B cell (primary cell): ENCODE results near the gene DOP1B. TPM values are rescaled to one million over a fixed set of nuclear protein-coding genes. Genes with fewer than 3 reads are reported as not detected.
"Not testable (repeated sequence)": the region's sequence is repeated elsewhere in the genome, so short reads cannot be mapped to it uniquely, and the experiment has no call there.

Experiments used
- ATAC-seq: fragments of 200-7000 bp; cut with Tn5 transposase; one replicate; pipeline ENCODE4 v1.10.0; 2021; ENCODE audit warnings: low read depth, mild to moderate bottlenecking, moderate number of reproducible peaks, moderate library complexity
- CTCF ChIA-PET: fragments of 350-600 bp; sonication (Branson Sonifier 250); formaldehyde crosslinking; loops from one replicate; lab custom pipeline; 2021; ENCODE audit warnings: antibody characterized with exemption, inconsistent platforms; lab: Charles Lee
- POLR2A ChIA-PET: fragments of 350-600 bp; sonication (Branson Sonifier 250); formaldehyde crosslinking; loops from one replicate; lab custom pipeline; 2021; ENCODE audit warnings: antibody characterized with exemption; lab: Charles Lee
- DNase-seq: peaks from one replicate; pipeline ENCODE4 v3.0.0; 2013
- H2AFZ ChIP-seq: 2 replicates; pipeline ENCODE4 v1.6.1; 2012; ENCODE audit warnings: mild to moderate bottlenecking, low read depth, low read length; ENCODE audit not compliant: insufficient read depth, poor library complexity, severe bottlenecking
- H3K27ac ChIP-seq, 2 donors: 1 replicate in 1 of 2; 2 replicates in 1 of 2; pipeline ENCODE4 v1.5.1; 2012 to 2013; ENCODE audit warnings: low read length in 2 of 2, mild to moderate bottlenecking in 2 of 2, moderate library complexity in 1 of 2
- H3K27me3 ChIP-seq, 4 experiments: fragments of 200-600 bp in 1 of 4; sonication (generic) in 1 of 4; replicated peaks in 1 of 4; 1 replicate in 2 of 4; 2 replicates in 2 of 4; pipeline versions ENCODE4 v1.6.1 to v1.7.0; 2013 to 2016; ENCODE audit warnings: low read length in 3 of 4, mild to moderate bottlenecking in 2 of 4, mixed read lengths in 1 of 4, moderate library complexity in 1 of 4; ENCODE audit not compliant: insufficient read depth in 4 of 4, control insufficient read depth in 3 of 4; ENCODE audit errors: control extremely low read depth in 1 of 4
- H3K36me3 ChIP-seq, 2 experiments: replicated peaks in 1 of 2; 1 replicate in 1 of 2; 2 replicates in 1 of 2; pipeline versions ENCODE4 v1.6.1 to v1.7.1; 2013; ENCODE audit warnings: low read length in 1 of 2; ENCODE audit not compliant: insufficient read depth in 2 of 2, control insufficient read depth in 1 of 2; ENCODE audit errors: control extremely low read depth in 1 of 2, extremely low read depth in 1 of 2
- H3K4me1 ChIP-seq, 2 donors: fragments of 200-600 bp in 1 of 2; sonication (generic) in 1 of 2; 1 replicate in 1 of 2; 2 replicates in 1 of 2; pipeline versions ENCODE4 v1.5.1 to v1.6.1; 2013 to 2017; ENCODE audit warnings: low read length in 2 of 2; ENCODE audit not compliant: control insufficient read depth in 2 of 2, insufficient read depth in 2 of 2
- H3K4me2 ChIP-seq: replicated peaks from 2 replicates; pipeline ENCODE3; 2012; ENCODE audit warnings: mild to moderate bottlenecking, low read depth, low read length; ENCODE audit not compliant: poor library complexity, severe bottlenecking
- H3K4me3 ChIP-seq, 5 experiments: fragments of 200-600 bp in 1 of 5; sonication (generic) in 1 of 5; 1 replicate in 3 of 5; 2 replicates in 2 of 5; pipeline versions ENCODE4 v1.5.1 to v1.7.0; 2011 to 2016; ENCODE audit warnings: low read length in 4 of 5, mild to moderate bottlenecking in 4 of 5, low read depth in 2 of 5, control low read depth in 1 of 5, moderate library complexity in 1 of 5; ENCODE audit not compliant: insufficient read depth in 1 of 5; ENCODE audit errors: control extremely low read depth in 1 of 5, extremely low read depth in 1 of 5
- H3K79me2 ChIP-seq: fragments of 200-600 bp; sonication (generic); one replicate; pipeline ENCODE4 v1.6.0; 2016; ENCODE audit warnings: low read length; ENCODE audit not compliant: control insufficient read depth, insufficient read depth
- H3K9ac ChIP-seq: fragments of 200-600 bp; sonication (generic); 2 replicates; pipeline ENCODE4 v1.6.1; 2017; ENCODE audit warnings: mild to moderate bottlenecking, low read length, moderate library complexity
- H3K9me3 ChIP-seq, 3 donors: one replicate each; pipeline versions ENCODE4 v1.6.1 to v1.7.1; 2013; ENCODE audit warnings: low read length in 2 of 3; ENCODE audit not compliant: control insufficient read depth in 2 of 3, insufficient read depth in 1 of 3; ENCODE audit errors: control extremely low read depth in 1 of 3
- H4K20me1 ChIP-seq: 2 replicates; pipeline ENCODE4 v1.6.0; 2012; ENCODE audit warnings: mild to moderate bottlenecking, low read length; ENCODE audit not compliant: insufficient read depth, control insufficient read depth, poor library complexity, severe bottlenecking
- H3K27ac Mint-ChIP-seq: one replicate; pipeline ENCODE4 v1.8.0; 2021; ENCODE audit warnings: mixed read lengths
- H3K27me3 Mint-ChIP-seq: one replicate; pipeline ENCODE4 v1.8.0; 2021; ENCODE audit warnings: mixed read lengths
- H3K4me1 Mint-ChIP-seq: one replicate; pipeline ENCODE4 v1.8.0; 2021; ENCODE audit warnings: mixed read lengths
- H3K4me3 Mint-ChIP-seq: one replicate; pipeline ENCODE4 v1.8.0; 2021; ENCODE audit warnings: mixed read lengths
- H3K9me3 Mint-ChIP-seq: one replicate; pipeline ENCODE4 v1.8.0; 2022; ENCODE audit warnings: mixed read lengths; ENCODE audit not compliant: insufficient read depth
- EZH2 ChIP-seq: IDR thresholded peaks from 2 replicates; pipeline ENCODE4 v1.6.1; 2012; ENCODE audit warnings: borderline replicate concordance, low read depth, mild to moderate bottlenecking, moderate library complexity, low read length; ENCODE audit not compliant: insufficient read depth, poor library complexity, severe bottlenecking
- WGBS: methylation state at CpG from one replicate; pipeline ENCODE4 v1.1.5; 2013; ENCODE audit warnings: missing lambda C conversion rate; ENCODE audit not compliant: insufficient coverage; 5-methylcytosine and 5-hydroxymethylcytosine counted together
- intact Hi-C: fragments of 100-400 bp; cut with micrococcal nuclease; formaldehyde crosslinking; loops from one replicate; pipeline ENCODE4 v1.10.0; 2022
- polyA plus RNA-seq: library from polyadenylated mRNA; depleted of rRNA; stranded (reverse); fragments of >200 nt; gene quantifications from 2 replicates; pipeline ENCODE4 v1.2.3, GENCODE V29; 2012
- total RNA-seq, 2 donors: library from RNA; stranded (reverse); fragments of 120-200 nt in 1 of 2; gene quantifications; 1 replicate in 1 of 2; 2 replicates in 1 of 2; pipeline versions ENCODE4 v1.2.3 to v1.2.4, GENCODE V29; 2013 to 2022
- TF ChIP-seq, protein P1 (sequence below): fragments of 200-600 bp; IDR thresholded peaks from one replicate; pipeline ENCODE4 v1.8.0; 2022; ENCODE audit warnings: antibody characterized with exemption, mild to moderate bottlenecking

Gene DOP1B
- total and polyA plus RNA-seq, 2 donors (not counting 1 experiment from before 2014, with no cell fraction given), result 31.3 to 44.2 TPM

DNA sequence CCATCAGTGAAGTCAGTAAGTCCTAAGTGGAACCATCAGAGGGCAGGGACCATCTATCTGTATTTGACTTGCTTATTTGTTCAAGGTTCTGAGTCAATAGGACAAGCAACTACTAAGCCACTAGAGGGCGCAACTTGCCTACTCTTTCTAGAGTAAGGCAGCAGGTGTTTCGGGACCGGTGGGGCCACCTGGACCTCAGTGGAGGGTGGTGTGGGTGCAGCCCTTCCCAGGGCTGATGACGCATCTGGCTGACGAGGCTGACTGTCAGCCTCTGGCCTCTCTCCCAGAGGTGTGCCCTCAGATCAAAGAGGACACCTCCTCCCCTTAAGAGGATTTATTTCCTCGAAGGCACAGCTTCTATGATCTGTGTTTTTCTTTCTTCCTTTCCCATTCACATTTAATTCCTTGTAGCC lies 15.1 kb upstream of the DOP1B start:
- H3K27ac Mint-ChIP-seq, result no peak overlapping the region
- Histone ChIP-seq H4K20me1 (no peaks in the 10 kb centered on the region), H3K79me2 (no peaks in the 10 kb centered on the region), H2AFZ (no peak overlapping the region), H3K4me3 (no peak overlapping the region), H3K4me1 (peaks cover 19 to 29% of the 10 kb centered on the region in 2 donors), H3K9ac (no peak overlapping the region), H3K9me3 (no peaks in the 10 kb centered on the region), H3K27me3 (no peaks in the 10 kb centered on the region), H3K4me2 (peak overlapping the region; percentile 38), H3K36me3 (peaks cover 0 to 5% of the 10 kb centered on the region in 2 experiments), H3K27ac (peak overlapping the region in 1 of 2 donors; percentile 18)
- peaks cover 24% of the 10 kb centered on the region for H3K4me1 Mint-ChIP-seq
- H3K4me3 Mint-ChIP-seq, result no peak overlapping the region
- ChIA-PET CTCF (interaction anchor here (0.5 to 6.5 kb wide), 27 partner anchors 9 to 786 kb away, joined by 3 to 64 read pairs (median 5); no protein-coding TSS in a partner anchor), POLR2A (interaction anchor here (0.9 to 1.2 kb wide), 2 partner anchors 11 to 848 kb away, joined by 3 to 6 read pairs; no protein-coding TSS in a partner anchor)
- no peaks in the 10 kb centered on the region for H3K9me3 Mint-ChIP-seq
- no peaks in the 10 kb centered on the region for H3K27me3 Mint-ChIP-seq
- DNase-seq (peak; percentile 93), ATAC-seq (peak; percentile 95)
- intact Hi-C loops, result loop anchor here (1.0 to 5.0 kb wide), 5 partner anchors 9 to 246 kb away; partner anchors contain the start of genes CHAF1B and DOP1B
- 0% methylated on average over 1 of the region's 6 CpGs for WGBS
- TF ChIP-seq EZH2, result no peak
- TF ChIP-seq, protein P1, sequence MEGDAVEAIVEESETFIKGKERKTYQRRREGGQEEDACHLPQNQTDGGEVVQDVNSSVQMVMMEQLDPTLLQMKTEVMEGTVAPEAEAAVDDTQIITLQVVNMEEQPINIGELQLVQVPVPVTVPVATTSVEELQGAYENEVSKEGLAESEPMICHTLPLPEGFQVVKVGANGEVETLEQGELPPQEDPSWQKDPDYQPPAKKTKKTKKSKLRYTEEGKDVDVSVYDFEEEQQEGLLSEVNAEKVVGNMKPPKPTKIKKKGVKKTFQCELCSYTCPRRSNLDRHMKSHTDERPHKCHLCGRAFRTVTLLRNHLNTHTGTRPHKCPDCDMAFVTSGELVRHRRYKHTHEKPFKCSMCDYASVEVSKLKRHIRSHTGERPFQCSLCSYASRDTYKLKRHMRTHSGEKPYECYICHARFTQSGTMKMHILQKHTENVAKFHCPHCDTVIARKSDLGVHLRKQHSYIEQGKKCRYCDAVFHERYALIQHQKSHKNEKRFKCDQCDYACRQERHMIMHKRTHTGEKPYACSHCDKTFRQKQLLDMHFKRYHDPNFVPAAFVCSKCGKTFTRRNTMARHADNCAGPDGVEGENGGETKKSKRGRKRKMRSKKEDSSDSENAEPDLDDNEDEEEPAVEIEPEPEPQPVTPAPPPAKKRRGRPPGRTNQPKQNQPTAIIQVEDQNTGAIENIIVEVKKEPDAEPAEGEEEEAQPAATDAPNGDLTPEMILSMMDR, result peak; percentile 93

DNA sequence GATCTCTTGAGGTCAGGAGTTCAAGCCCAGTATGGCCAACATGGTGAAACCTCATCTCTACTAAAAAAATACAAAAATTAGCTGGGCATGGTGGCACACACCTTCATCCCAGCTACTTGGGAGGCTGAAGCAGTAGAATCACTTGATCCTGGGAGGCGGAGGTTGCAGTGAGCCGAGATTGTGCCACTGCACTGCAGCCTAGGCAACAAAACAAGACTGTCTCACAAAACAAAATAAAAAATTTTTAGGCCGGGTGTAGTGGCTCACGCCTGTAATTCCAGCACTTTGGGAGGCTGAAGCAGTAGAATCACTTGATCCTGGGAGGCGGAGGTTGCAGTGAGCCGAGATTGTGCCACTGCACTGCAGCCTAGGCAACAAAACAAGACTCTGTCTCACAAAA lies 12.4 kb upstream of the DOP1B start:
- not testable (repeated sequence) for H3K27me3 ChIP-seq, H3K4me3 ChIP-seq, H3K4me2 ChIP-seq, H4K20me1 ChIP-seq, H3K27me3 Mint-ChIP-seq, H3K9me3 ChIP-seq, DNase-seq, H3K27ac Mint-ChIP-seq, H3K9ac ChIP-seq, H3K9me3 Mint-ChIP-seq, H3K4me3 Mint-ChIP-seq, ATAC-seq, H2AFZ ChIP-seq, H3K36me3 ChIP-seq, H3K79me2 ChIP-seq, H3K27ac ChIP-seq
- CTCF ChIA-PET, result interaction anchor here (1.9 to 6.5 kb wide), 4 partner anchors 8 to 187 kb away, joined by 6 to 64 read pairs (median 26); no protein-coding TSS in a partner anchor
- WGBS, result no CpG with 5 or more reads among the region's 6 CpGs
- H3K4me1 ChIP-seq, result peaks cover 14 to 19% of the 10 kb centered on the region in 2 donors
- peaks cover 19% of the 10 kb centered on the region for H3K4me1 Mint-ChIP-seq
- POLR2A ChIA-PET, result interaction anchor here (0.7 kb wide), 1 partner anchor 19 kb away, joined by 8 read pairs; no protein-coding TSS in a partner anchor
- intact Hi-C loops, result loop anchor here (5.0 kb wide), 1 partner anchor 243 kb away; the partner anchor contains the start of gene CHAF1B
